Sigmoid colon (tissue), 4 donors: ENCODE data around the gene EBLN2.

Experiments
- CTCF ChIP-seq, 4 experiments: fragments of 450-650 bp in 3 of 4; fragments of 200-600 bp in 1 of 4; IDR thresholded peaks; one replicate each; pipeline ENCODE4 v1.5.1; 2016 to 2019; ENCODE audit warnings: antibody characterized with exemption in 4 of 4, mild to moderate bottlenecking in 3 of 4, moderate library complexity in 2 of 4
- EP300 ChIP-seq, 4 donors: sonication (generic); formaldehyde crosslinking; IDR thresholded peaks; one replicate each; pipeline ENCODE4 v1.6.1; 2017; ENCODE audit warnings: antibody characterized with exemption in 4 of 4
- POLR2A ChIP-seq, 2 donors: fragments of 450-650 bp; IDR thresholded peaks; one replicate each; pipeline ENCODE4 v1.6.1; 2016; ENCODE audit warnings: antibody characterized with exemption in 2 of 2, mild to moderate bottlenecking in 2 of 2, moderate library complexity in 2 of 2

- TF ChIP-seq CTCF (IDR thresholded peaks at IDR 0.05) (no peak), EP300 (IDR thresholded peaks at IDR 0.05) (no peak), POLR2A (IDR thresholded peaks at IDR 0.05) (no peak)
Measured at GRCh38 chr3:73074781-73075180, 13.3 kb downstream of the EBLN2 start.
